GM23338 (cell line): ENCODE measurements around the gene XIRP2.

Source experiments
- CREB1 ChIP-seq: fragments of 250-450 bp; sonication (Bioruptor Pico); IDR thresholded peaks from 2 replicates; pipeline ENCODE4 v1.5.0; 2020; ENCODE audit warnings: low read depth, mild to moderate bottlenecking, moderate library complexity
- CTCF ChIP-seq, 2 experiments: fragments of 200-600 bp in 1 of 2; sonication (generic) in 1 of 2; conservative IDR thresholded peaks; 2 replicates each; pipeline versions ENCODE4 v1.5.1 to v1.6.1; 2016 to 2017; ENCODE audit warnings: antibody characterized with exemption in 2 of 2, low read depth in 2 of 2, mild to moderate bottlenecking in 2 of 2, moderate library complexity in 1 of 2
- ETS1 ChIP-seq: IDR thresholded peaks from 2 replicates; pipeline ENCODE4 v1.6.1; 2016; ENCODE audit warnings: antibody characterized with exemption
- EZH2 ChIP-seq: fragments of 200-600 bp; sonication (generic); IDR thresholded peaks from one replicate; pipeline ENCODE4 v1.8.0; 2017; ENCODE audit warnings: antibody characterized with exemption, mild to moderate bottlenecking, low read depth; ENCODE audit not compliant: unreplicated experiment
- EZH2phosphoT487 ChIP-seq: fragments of 200-600 bp; sonication (generic); IDR thresholded peaks from one replicate; pipeline ENCODE4 v1.8.1; 2018; ENCODE audit warnings: antibody characterized with exemption; ENCODE audit not compliant: unreplicated experiment
- JUNB ChIP-seq: IDR thresholded peaks from one replicate; pipeline ENCODE4 v1.6.1; 2016; ENCODE audit warnings: antibody characterized with exemption; ENCODE audit not compliant: unreplicated experiment
- NANOG ChIP-seq: IDR thresholded peaks from 2 replicates; pipeline ENCODE4 v1.6.1; 2016; ENCODE audit warnings: antibody characterized with exemption, borderline replicate concordance
- POLR2AphosphoS5 ChIP-seq: IDR thresholded peaks from 2 replicates; pipeline ENCODE4 v1.6.1; 2016; ENCODE audit warnings: antibody characterized with exemption, low read depth
- REST ChIP-seq: IDR thresholded peaks from one replicate; pipeline ENCODE4 v1.6.1; 2018; ENCODE audit warnings: antibody characterized with exemption; ENCODE audit not compliant: unreplicated experiment
- STAT1 ChIP-seq: IDR thresholded peaks from one replicate; pipeline ENCODE4 v1.6.1; 2016; ENCODE audit warnings: antibody characterized with exemption; ENCODE audit not compliant: unreplicated experiment
- ZNF114 ChIP-seq: fragments of 250-450 bp; sonication (Bioruptor Pico); IDR thresholded peaks from 2 replicates; pipeline ENCODE4 v1.5.0; 2020; ENCODE audit warnings: mild to moderate bottlenecking, moderate library complexity
- ZNF331 ChIP-seq: fragments of 250-450 bp; sonication (Bioruptor Pico); IDR thresholded peaks from 2 replicates; pipeline ENCODE4 v1.5.0; 2020; ENCODE audit warnings: low read depth, mild to moderate bottlenecking, moderate library complexity
- ZNF462 ChIP-seq: fragments of 250-450 bp; sonication (Bioruptor Pico); IDR thresholded peaks from 2 replicates; pipeline ENCODE4 v1.5.0; 2020; ENCODE audit warnings: mild to moderate bottlenecking, moderate library complexity

- TF ChIP-seq REST (no peak), CTCF (conservative IDR thresholded peaks at IDR 0.05; ENCODE audit: low read depth in 2 of 2) (no peak), EZH2 (no peak), CREB1 (CRISPR knock-in tag) (no peak), POLR2AphosphoS5 (no peak), EZH2phosphoT487 (no peak), ZNF462 (no peak), JUNB (no peak), ETS1 (no peak), STAT1 (no peak), NANOG (no peak), ZNF114 (CRISPR knock-in tag) (no peak), ZNF331 (CRISPR knock-in tag) (no peak)
Observed at GRCh38 chr2:167181688-167182087, 293.4 kb downstream of the XIRP2 start.
